ENCODE measurements around the gene SPINK4. TPM values are rescaled to one million over a fixed set of nuclear protein-coding genes. Genes with fewer than 3 reads are reported as not detected.

The SPINK4 gene
- total RNA-seq, 6 experiments from 2014 or later, result not detected

DNA sequence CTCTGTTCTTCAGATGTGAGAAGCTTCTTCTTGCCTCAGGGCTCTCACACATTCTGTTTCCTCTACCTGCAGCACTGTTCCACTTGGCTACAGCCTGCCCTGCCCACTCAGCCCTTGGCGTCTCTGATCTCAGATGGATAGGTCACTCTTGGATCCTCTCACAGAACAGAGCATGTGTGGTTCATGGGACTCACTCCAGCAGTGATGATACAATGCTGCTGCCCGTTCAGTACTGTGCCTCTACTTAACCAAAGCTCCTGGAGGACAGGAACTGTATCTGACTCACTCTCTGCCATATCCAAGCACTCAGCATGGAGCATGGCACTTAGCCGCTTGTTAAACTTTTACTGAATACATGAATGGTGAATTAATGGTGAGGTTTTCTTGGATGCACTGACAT lies 3.4 kb upstream of the SPINK4 start:
- Mint-ChIP-seq H3K27ac (no peak overlapping the region), H3K36me3 (ENCODE audit: low read depth) (0 out of 2 replicates have a peak, but pooled peaks cover 5% of the 10 kb centered on the region), H3K27me3 (ENCODE audit: insufficient read depth) (peaks cover 2% of the 10 kb centered on the region; the same call in 1 of the 2 replicates), H3K4me1 (ENCODE audit: low read depth) (peaks cover 59% of the 10 kb centered on the region), H3K9me3 (no peaks in the 10 kb centered on the region), H3K4me3 (no peak overlapping the region)
- TF ChIP-seq, protein P1, sequence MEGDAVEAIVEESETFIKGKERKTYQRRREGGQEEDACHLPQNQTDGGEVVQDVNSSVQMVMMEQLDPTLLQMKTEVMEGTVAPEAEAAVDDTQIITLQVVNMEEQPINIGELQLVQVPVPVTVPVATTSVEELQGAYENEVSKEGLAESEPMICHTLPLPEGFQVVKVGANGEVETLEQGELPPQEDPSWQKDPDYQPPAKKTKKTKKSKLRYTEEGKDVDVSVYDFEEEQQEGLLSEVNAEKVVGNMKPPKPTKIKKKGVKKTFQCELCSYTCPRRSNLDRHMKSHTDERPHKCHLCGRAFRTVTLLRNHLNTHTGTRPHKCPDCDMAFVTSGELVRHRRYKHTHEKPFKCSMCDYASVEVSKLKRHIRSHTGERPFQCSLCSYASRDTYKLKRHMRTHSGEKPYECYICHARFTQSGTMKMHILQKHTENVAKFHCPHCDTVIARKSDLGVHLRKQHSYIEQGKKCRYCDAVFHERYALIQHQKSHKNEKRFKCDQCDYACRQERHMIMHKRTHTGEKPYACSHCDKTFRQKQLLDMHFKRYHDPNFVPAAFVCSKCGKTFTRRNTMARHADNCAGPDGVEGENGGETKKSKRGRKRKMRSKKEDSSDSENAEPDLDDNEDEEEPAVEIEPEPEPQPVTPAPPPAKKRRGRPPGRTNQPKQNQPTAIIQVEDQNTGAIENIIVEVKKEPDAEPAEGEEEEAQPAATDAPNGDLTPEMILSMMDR (IDR thresholded peaks at IDR 0.05), result no peak
- peak; percentile 17 for DNase-seq

DNA sequence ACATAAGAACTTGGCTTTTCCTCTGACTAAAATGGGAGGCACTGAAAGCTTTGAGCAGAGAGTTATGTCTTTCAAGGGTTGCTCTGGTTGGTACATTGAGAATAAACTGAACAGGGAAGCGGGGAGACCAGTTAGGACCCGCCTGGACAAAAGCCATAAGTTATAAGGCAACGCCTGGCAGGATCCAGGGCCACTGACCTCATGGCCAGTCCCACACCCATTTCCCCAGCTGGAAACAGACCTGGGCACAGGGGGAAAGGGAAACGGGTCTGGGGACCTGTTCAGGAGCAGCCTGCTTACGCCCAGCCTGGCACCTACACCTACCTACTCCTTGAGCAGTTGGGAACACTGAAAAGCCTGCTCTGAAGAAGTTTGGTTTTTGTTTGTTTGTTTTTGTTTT lies 1.3 kb downstream of the SPINK4 start:
- TF ChIP-seq, protein P1 (IDR thresholded peaks at IDR 0.05), result no peak
- Mint-ChIP-seq H3K4me1 (ENCODE audit: low read depth) (peaks cover 15% of the 10 kb centered on the region), H3K27ac (no peak overlapping the region), H3K9me3 (no peaks in the 10 kb centered on the region), H3K27me3 (ENCODE audit: insufficient read depth) (peaks cover 3% of the 10 kb centered on the region; the same call in 1 of the 2 replicates), H3K36me3 (ENCODE audit: low read depth) (no peaks in the 10 kb centered on the region), H3K4me3 (no peak overlapping the region)
- DNase-seq, result no peak

DNA sequence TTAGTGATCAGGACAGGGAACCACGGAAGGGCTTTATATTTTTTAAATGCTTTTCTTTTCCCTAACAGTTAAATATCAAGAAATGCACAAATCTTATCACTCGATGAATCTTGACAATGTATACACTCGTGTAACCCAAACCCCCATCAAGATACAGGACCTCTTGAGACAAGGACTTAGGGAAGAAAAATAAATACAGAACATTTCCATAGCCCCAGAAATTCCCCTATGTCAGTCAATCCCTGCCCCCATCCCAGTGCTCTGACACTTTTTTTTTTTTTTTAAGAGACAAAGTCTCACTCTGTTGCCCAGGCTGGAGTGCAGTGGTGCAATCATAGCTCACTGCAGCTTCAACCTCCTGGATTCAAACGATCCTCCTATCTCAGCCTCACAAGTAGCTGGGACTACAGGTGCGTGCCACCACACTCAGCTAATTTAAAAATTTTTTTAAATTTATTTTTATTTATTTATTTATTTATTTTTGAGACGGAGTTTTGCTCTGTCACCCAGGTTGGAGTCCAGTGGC lies 2.7 kb downstream of the SPINK4 start:
- no peak overlapping the region for H3K27ac Mint-ChIP-seq
- peaks cover 3% of the 10 kb centered on the region; the same call in 1 of the 2 replicates for H3K27me3 Mint-ChIP-seq (ENCODE audit: insufficient read depth)
- H3K9me3 Mint-ChIP-seq, result no peaks in the 10 kb centered on the region
- TF ChIP-seq, protein P1 (IDR thresholded peaks at IDR 0.05), result no peak
- peaks cover 8% of the 10 kb centered on the region for H3K4me1 Mint-ChIP-seq (ENCODE audit: low read depth)
- no peak for DNase-seq
- no peak overlapping the region for H3K4me3 Mint-ChIP-seq
- no peaks in the 10 kb centered on the region; the same call in 1 of the 2 replicates for H3K36me3 Mint-ChIP-seq (ENCODE audit: low read depth)

DNA sequence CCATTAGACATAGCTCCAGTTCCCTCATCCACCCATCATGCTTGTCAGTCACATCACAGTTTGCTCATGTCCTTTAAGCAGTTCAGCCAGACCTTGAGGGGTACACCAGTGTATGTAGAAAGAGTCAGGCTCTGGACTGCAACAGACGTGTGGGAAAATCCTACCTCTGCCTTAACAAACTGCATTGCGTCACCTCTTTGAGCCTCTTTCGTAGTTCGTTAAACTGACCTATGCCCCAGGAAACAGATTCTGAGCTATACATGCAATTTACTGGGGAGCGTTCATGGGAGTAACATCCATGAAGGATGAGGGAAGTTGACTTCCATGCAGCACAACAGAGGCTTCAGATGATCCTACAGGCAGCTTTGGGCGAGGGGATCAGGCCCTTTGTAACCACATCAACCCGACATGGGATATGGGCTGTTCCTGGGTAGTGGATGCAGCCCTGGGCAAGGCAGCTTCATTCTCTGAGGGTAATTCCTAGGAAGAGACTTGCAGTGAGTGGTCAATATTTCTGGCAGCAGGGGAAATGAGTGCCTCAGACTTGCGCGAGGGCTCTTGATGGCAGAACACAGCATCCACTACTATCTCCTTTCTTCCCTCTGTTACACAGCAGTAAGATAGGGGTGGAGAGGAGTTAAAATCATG lies 4.3 kb downstream of the SPINK4 start:
- peaks cover 3% of the 10 kb centered on the region; the same call in 1 of the 2 replicates for H3K27me3 Mint-ChIP-seq (ENCODE audit: insufficient read depth)
- no peaks in the 10 kb centered on the region for H3K9me3 Mint-ChIP-seq
- DNase-seq, result no peak

DNA sequence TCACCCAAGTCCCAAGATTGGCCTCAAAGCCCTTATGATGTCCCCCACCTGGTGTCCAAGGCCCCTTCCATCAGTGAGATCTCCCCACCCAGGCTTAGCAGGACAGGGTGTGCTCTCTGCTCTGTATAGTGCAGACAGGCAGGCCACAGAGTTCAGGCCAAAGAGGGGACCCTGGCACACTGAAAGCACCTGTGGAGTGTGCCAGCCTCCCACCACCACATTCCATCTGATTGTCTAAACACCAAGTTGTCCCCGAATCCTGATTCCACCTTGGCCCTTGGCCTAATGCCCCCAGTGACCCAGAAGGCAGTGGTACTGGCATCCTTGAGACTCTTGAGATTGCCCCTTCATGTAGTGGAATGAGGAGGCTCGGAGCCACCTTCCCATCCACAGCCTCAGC lies 5.4 kb downstream of the SPINK4 start:
- peaks cover 3% of the 10 kb centered on the region; the same call in 1 of the 2 replicates for H3K36me3 Mint-ChIP-seq (ENCODE audit: low read depth)
- H3K9me3 Mint-ChIP-seq, result no peaks in the 10 kb centered on the region
- peaks cover under 1% of the 10 kb centered on the region; the same call in 1 of the 2 replicates for H3K4me1 Mint-ChIP-seq (ENCODE audit: low read depth)
- no peak for DNase-seq
- no peak overlapping the region for H3K4me3 Mint-ChIP-seq
- TF ChIP-seq, protein P1 (IDR thresholded peaks at IDR 0.05), result no peak
- no peak overlapping the region for H3K27ac Mint-ChIP-seq
- peaks cover 3% of the 10 kb centered on the region; the same call in 1 of the 2 replicates for H3K27me3 Mint-ChIP-seq (ENCODE audit: insufficient read depth)

More for the DNA sequence above, 4.3 kb downstream of the SPINK4 start:
- TF ChIP-seq, protein P1 (IDR thresholded peaks at IDR 0.05), result no peak
- peaks cover 3% of the 10 kb centered on the region; the same call in 1 of the 2 replicates for H3K36me3 Mint-ChIP-seq (ENCODE audit: low read depth)
- peaks cover 8% of the 10 kb centered on the region for H3K4me1 Mint-ChIP-seq (ENCODE audit: low read depth)
- no peak overlapping the region for H3K27ac Mint-ChIP-seq
- H3K4me3 Mint-ChIP-seq, result no peak overlapping the region

All from HFFc6 (cell line).